Lower lobe of right lung (tissue), 2 donors: ENCODE measurements around the gene PRPF4. TPM values are rescaled to one million over a fixed set of nuclear protein-coding genes. Genes with fewer than 3 reads are reported as not detected.

Experiments used
- ATAC-seq, 2 donors: fragments of 200-7000 bp; cut with Tn5 transposase; one replicate each; pipeline ENCODE4 v1.9.1; 2020 to 2022; ENCODE audit warnings: mild to moderate bottlenecking in 2 of 2, moderate library complexity in 2 of 2
- DNase-seq: peaks from one replicate; pipeline ENCODE4 v3.0.0-alpha.2; 2020
- H3K27ac ChIP-seq: fragments of 200-600 bp; one replicate; pipeline ENCODE4 v1.8.0; 2022
- H3K27me3 ChIP-seq: fragments of 200-600 bp; one replicate; pipeline ENCODE4 v1.8.0; 2022; ENCODE audit warnings: low read depth
- H3K36me3 ChIP-seq: fragments of 200-600 bp; one replicate; pipeline ENCODE4 v1.8.0; 2022; ENCODE audit warnings: mild to moderate bottlenecking
- H3K4me1 ChIP-seq: fragments of 200-600 bp; one replicate; pipeline ENCODE4 v1.8.0; 2022
- H3K4me3 ChIP-seq: fragments of 200-600 bp; one replicate; pipeline ENCODE4 v1.8.0; 2022; ENCODE audit warnings: mild to moderate bottlenecking
- H3K9me3 ChIP-seq: fragments of 200-600 bp; one replicate; pipeline ENCODE4 v1.8.0; 2022
- CTCF ChIP-seq: fragments of 200-600 bp; IDR thresholded peaks from one replicate; pipeline ENCODE4 v1.8.0; 2022; ENCODE audit warnings: antibody characterized with exemption, mild to moderate bottlenecking
- intact Hi-C: fragments of 100-400 bp; cut with DNase I; formaldehyde crosslinking; loops from one replicate; pipeline ENCODE4 v1.11.0; 2022
- total RNA-seq: library from RNA; stranded (reverse); fragmentation: NEBNext Ultra II Directional; extraction: Animal tissue kit (Norgen Biotek cat#: 25700); gene quantifications from one replicate; pipeline ENCODE4 v1.2.1, GENCODE V29; 2021
- donor health status: DM: no; HTN: yes; CAD: no; lungs with severe emphysema.

PRPF4 gene
- total RNA-seq, 1 donor from 2014 or later: 12.6 TPM

GRCh38 chr9:113267911-113268566 lies 7.4 kb upstream of the PRPF4 start:
- ATAC-seq (no peak), DNase-seq (no peak)
- Histone ChIP-seq H3K27me3 (no peaks in the 10 kb centered on the region), H3K9me3 (no peaks in the 10 kb centered on the region), H3K27ac (no peak overlapping the region), H3K36me3 (peaks cover 81% of the 10 kb centered on the region), H3K4me1 (no peaks in the 10 kb centered on the region), H3K4me3 (no peak overlapping the region)
- TF ChIP-seq CTCF: no peak
- intact Hi-C loops: no loop called here

GRCh38 chr9:113269355-113269754 lies 6.1 kb upstream of the PRPF4 start:
- intact Hi-C loops: no loop called here
- ATAC-seq (no peak), DNase-seq (no peak)
- H3K27ac ChIP-seq: no peak overlapping the region
- H3K36me3 ChIP-seq: peaks cover 78% of the 10 kb centered on the region
- H3K4me1 ChIP-seq: peaks cover 6% of the 10 kb centered on the region
- no peaks in the 10 kb centered on the region for H3K27me3 ChIP-seq
- H3K4me3 ChIP-seq: no peak overlapping the region
- no peak for TF ChIP-seq CTCF
- no peaks in the 10 kb centered on the region for H3K9me3 ChIP-seq

- Histone ChIP-seq H3K4me1 (peaks cover 8% of the 10 kb centered on the region), H3K9me3 (no peaks in the 10 kb centered on the region), H3K4me3 (no peak overlapping the region), H3K27ac (no peak overlapping the region), H3K36me3 (peaks cover 78% of the 10 kb centered on the region), H3K27me3 (no peaks in the 10 kb centered on the region)
- no peak for DNase-seq
- TF ChIP-seq CTCF: no peak
- intact Hi-C loops: no loop called here
- ATAC-seq: no peak
Measured at GRCh38 chr9:113269871-113270270, 5.6 kb upstream of the PRPF4 start.

GRCh38 chr9:113274474-113275156 lies 843 bp upstream of the PRPF4 start:
- DNase-seq (no peak), ATAC-seq (peak; percentile 70 to 72)
- H3K4me3 ChIP-seq: peak overlapping the region; percentile 91
- TF ChIP-seq CTCF: peak; percentile 65
- intact Hi-C loops: no loop called here
- peaks cover 24% of the 10 kb centered on the region for H3K4me1 ChIP-seq
- H3K27me3 ChIP-seq: no peaks in the 10 kb centered on the region
- peak overlapping the region; percentile 97 for H3K27ac ChIP-seq
- peaks cover 68% of the 10 kb centered on the region for H3K36me3 ChIP-seq
- H3K9me3 ChIP-seq: no peaks in the 10 kb centered on the region

- no peak for ATAC-seq
- intact Hi-C loops: no loop called here
- Histone ChIP-seq H3K4me1 (peaks cover 23% of the 10 kb centered on the region), H3K27ac (no peak overlapping the region), H3K4me3 (no peak overlapping the region), H3K27me3 (no peaks in the 10 kb centered on the region), H3K9me3 (no peaks in the 10 kb centered on the region), H3K36me3 (peaks cover 72% of the 10 kb centered on the region)
- no peak for TF ChIP-seq CTCF
- DNase-seq: no peak
Measured at GRCh38 chr9:113278840-113279239, 3.4 kb downstream of the PRPF4 start.
